Fibroblast of skin of back (primary cell): ENCODE results near the gene PPP2R2B.
"Not testable (repeated sequence)": the region's sequence is repeated elsewhere in the genome, so short reads cannot be mapped to it uniquely, and the experiment has no call there.

Experiments used
- DNase-seq: peaks from one replicate; pipeline ENCODE4 v3.0.0-alpha.2; 2013

Gene PPP2R2B

DNA sequence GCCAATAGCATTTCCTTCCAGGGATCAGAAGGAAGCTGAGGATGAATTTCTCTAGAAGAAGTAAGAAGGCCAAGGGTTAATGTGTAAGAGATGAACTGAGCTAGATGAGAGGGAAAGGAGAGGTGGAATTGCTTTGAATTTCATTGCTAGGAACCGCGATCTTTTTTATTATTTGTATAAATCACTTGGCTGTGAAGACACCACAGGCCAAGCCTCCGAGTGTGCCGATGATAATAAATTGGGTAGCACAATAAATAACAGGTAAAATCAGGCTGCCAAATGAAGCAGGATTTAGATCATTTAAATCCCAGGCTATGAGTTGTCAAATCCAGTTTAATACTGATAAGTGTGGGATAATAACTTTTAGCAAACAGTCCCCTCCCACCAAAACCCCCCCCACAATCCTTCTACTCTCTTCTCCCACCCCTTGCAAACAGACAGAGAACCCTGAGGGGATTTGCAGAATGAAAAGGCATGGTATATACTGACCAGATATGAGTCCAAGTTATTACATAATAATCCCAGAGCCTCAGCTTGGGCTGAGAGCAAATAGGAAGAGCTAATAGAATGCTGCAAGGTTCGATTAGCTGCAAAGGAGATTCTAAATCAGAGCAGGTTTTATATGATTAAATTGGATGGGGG, 143.5 kb downstream of the PPP2R2B start:
- no peak for DNase-seq

DNA sequence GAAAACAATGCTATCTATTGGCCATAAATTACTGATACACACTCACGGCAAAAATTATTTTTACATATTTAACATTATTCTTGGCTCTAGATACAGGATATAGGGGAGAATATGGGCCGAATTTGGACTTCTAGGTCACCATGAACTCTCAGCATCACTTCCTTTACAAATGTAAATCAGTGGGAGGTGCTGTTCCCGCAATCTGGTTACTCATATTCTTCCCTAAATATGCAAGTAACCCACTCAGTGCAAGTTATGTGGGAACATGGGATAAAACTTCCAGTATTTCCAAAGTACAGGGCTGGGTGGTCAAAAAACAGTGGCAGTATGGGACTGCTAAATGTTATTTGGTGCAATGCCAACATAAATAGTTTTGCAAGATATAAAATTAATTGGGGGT, 145.6 kb downstream of the PPP2R2B start:
- peak; percentile 1 for DNase-seq

DNA sequence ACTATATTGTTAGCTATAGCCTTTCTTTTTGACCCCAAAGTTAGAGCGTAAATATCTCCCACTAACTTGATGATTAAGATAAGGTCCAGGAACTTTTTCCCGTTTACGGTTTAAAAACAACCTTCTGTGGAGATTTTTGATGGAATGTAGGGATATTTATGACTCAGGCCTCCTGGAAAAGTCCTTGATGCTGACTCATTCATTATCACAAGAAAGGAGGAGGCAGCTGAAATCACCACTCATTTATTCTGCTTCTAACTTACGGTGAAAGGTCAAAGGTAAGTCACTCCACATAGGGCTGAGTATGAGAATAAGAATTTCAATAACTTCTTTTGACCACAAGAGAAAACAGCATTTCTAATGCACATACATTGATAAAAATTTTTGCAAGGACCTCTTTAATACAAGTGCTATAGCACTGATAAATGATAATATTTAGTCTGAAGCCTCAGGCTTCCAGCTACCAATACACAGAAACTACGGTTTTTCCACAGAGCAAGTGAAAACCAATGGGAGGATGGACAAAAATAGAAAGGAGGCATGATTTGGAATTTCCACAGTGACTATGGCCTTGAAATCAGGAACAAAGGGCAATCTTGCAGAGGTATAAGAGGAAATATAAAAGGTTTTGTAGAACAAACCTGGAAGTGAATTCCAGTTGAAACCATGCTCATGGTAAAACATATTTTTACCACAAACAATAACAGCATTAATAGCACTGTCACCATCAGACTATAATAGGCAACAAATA, 146.5 kb downstream of the PPP2R2B start:
- peak; percentile 84 for DNase-seq

DNA sequence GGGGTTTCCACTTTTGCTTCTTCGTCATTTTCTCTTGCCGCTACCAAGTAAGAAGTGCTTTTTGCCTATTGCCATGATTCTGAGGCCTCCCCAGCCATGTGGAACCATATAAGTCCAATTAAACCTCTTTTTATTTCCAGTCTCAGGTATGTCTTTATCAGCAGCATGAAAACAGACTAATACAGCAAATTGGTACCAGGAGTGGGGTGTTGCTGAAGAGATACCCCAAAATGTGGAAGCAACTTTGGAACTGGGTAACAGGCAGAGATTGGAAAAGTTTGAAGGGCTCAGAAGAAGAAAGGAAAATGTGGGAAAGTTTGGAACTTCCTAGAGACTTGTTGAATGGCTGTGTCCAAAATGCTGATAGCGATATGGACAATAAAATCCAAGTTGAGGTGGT, 149.8 kb downstream of the PPP2R2B start:
- DNase-seq: not testable (repeated sequence)

DNA sequence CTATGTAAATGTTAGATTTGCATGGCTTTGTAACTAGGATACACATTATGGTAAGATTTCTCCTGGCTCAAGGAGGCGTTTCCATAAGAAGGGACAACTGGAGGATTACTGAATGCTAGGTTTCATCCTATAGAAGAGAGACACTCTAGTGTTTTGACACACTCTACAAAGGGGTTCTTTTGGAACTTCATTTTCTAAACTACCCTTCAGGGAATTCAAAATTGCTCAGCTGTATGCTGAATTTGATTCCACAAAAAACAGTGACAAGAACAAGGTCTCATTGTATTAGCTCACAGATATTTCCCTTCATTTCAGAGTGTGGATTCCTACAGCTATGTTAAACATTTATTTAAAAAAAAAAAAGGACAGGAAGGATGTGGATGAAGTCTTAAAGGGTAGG, 151.7 kb downstream of the PPP2R2B start:
- DNase-seq: no peak

DNA sequence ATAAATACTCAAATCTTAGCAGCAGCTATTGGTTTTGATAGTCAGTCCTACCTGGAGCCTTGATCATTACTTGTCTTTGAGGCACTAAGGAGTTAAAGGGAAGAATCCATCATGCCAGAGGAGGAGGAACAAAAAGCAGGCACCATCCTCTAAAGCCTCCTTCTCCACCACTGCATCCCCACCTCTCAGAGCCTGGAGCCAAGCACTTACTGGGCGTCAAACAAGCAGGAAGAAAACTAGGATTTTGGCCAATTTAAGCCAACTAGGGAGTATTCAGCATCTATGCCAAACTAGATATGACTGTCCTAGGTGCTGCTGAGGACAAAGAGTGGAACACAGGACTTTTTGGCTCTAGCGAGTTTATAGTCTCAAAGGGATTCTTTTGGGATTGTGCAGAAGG, 152.5 kb downstream of the PPP2R2B start:
- DNase-seq: no peak

DNA sequence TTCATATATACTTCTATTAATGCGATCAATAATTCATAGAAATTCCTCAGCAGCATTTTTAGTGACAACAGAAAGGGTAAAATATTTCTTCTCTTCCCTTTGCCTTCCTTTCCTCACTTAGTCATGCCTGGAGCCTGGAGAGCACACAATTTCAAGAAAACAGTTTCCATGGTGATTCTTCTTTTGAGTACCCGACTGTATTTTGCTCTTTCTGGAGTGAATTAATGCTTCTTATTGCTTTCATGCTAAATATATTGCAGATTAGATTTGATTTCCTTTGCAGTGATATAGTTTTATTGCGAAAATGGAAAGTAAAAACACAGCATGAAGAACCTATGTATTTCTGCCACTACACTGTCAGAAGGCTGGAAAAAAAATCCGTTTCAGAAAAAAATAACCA, 153.5 kb downstream of the PPP2R2B start:
- DNase-seq: no peak

DNA sequence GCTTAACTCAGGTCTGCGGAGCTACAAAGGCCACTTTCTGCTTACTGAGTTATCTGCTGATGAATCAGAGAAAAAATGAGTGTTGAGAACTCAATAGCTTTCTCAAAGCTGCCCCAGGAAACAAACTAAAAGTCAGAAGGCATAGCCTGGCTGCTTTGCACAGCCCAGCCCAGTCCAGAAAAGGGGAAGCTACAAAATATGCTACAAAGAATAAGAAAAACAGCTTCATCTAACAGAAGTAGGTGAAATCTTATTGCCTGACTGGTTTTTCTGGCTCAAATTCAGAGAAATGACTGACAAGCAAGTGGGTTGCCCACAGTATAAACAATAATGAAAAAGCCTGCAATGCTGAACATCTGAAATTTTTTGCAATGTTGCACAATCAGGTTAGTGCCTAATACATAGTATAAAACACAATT, 156.2 kb downstream of the PPP2R2B start:
- DNase-seq: no peak

DNA sequence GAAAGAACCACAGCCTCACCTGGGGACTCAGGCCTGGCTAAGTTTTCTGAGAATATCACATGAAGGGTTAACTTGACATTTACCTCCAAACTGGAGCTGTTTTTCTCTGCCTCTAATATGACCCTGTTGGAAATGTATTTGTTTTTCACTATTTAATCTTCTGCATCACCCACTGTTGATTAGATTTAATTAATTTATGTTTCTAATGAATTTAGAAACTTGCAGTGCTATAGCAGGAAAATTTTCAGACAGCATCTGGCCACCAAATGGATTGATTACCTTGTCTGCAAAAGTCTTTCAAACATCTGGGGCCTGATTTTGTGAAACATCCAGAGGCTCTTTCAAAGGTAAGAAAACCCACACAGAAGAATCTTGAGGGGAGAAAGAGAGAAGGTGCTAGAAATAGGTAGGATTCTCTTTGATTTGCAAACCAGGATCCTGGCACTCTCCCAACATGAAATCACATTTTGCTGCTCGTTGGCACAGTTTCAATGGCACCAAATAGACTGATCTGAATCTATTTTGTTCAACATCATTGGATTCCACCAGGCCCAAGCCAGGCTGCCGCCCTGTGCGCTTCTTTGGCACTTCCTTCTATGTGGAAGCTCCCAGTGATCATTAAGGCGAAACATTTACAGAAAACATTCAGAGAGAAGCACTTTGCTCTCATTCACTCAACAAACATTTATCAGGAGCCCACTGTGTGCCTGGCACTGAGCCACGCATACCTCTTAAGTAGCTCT, 157.3 kb downstream of the PPP2R2B start:
- no peak for DNase-seq

DNA sequence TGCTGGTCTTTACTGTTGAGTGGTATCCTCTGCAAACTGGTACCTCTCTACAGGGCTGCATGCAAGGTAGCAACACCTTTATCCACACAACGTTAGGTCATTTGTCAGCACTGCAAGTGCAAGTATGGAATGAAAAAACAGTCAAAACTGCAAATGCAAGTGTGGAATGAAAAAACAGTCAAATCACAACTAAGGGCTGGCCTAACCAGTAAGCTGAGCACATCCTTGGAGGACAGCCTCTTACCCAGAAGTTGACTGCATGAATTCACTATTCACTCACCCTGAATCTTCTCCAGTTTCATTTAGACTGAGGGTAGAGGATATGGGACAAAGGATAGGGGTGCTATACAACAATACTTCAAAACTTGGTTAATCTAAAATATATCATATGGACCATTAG, 158.4 kb downstream of the PPP2R2B start:
- no peak for DNase-seq

DNA sequence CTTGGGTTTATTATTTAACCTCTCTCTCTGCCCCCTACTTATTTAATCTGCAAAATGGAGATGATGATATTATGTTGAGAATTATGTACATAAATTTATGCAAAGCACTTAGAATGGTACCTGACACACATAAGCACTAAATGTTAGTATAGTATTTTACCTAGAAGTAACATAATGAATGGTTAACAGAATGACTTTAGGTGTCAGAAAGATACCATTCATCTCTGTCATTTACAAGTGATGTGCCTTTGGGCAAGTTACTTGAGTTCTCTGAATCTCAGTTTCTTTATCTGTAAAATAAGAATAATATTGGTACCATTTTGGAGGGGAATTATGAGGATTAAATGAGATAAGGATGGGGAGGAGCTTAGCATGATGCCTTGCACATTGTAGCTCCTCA, 159.4 kb downstream of the PPP2R2B start:
- no peak for DNase-seq

DNA sequence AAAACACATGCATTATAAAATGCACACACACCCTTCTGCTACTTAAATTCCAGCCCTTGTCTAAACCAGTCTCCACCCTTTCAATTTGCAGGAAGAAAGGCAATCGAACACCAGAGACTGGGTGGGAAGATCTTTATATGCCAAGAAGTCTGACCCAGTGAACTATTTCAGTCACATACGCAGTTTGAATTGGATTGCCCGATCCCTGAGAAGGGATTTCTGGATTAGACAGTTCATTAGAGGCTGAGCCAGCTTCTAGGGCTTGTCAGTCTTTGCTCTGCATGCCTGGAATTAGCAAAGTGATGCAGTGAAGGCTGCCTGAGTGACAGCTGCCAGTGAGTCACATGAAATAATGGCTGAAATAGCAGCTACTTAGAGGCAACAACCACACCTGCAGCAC, 159.9 kb downstream of the PPP2R2B start:
- DNase-seq: no peak

DNA sequence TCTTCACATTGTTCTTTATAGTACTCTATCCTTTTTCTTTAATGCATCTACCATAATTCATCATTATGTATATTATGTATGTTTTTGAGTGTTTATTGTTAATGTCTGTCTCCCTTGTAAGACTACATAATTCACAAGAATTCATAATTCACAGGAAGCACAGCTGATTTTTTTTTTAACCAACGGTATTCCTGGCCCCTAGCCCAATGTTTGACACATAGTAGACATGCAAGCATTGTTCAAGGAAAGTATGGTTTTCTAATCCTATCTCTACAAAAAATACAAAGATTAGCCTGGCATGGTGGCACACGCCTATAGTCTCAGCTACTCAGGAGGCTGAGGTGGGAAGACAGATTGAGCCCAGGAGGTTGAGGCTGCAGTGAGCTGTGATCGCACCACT, 160.6 kb downstream of the PPP2R2B start:
- DNase-seq: no peak

DNA sequence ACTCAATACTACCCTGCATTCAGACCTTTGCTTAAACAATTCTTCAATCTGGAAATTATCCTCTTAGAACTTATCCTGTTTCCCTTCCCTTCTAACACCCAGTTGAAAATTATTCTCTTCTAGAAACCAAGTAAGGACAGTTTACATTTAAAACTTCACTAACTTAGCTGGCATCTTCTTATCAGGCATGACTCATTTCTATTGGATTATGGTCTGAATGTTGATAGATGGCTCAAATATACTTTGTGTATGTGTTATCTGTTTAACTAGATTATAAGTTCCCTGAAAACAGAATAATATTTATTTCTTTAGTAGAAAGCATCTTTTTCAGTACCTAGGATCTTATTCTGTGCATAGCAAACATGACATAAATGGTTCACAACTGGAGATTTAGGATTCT, 161.9 kb downstream of the PPP2R2B start:
- DNase-seq: no peak

DNA sequence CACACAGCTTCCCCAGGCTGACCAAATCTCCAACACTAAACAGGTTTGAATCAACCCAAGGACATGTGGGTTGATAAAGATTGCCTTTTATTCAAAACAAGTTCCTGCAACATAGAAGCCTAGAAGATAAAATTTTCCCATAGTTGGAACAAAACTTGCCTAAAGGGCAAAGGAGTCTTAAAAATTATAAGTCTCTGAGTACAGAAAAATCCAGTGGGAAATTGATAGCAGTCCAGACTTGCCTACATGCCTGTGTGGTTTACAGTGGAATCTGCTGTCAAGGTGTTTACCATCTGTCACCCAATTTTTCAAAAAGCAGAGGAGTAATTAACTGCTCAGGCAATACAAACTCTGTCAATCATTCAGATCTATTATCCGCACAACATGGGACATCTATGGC, 168.2 kb downstream of the PPP2R2B start:
- no peak for DNase-seq

DNA sequence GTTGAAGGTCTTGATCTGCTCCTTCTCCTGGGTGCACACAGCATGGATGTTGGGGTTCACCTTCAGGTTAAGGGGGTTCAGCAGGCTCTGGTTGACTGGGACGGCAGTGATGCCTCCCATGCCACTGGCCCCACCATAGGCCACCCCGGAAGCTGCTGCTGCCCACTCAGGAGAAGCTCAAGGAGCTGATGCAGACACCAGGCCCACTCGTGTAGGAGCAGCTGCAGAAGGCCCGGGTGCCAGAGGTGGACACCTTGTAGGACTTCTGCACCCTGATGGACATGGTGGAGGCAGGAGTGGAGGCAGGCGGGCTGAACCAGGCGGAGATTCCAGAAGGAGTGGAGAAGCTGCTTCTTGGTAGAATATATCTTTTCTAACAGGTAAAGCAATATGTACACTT, 171.2 kb downstream of the PPP2R2B start:
- DNase-seq: no peak

DNA sequence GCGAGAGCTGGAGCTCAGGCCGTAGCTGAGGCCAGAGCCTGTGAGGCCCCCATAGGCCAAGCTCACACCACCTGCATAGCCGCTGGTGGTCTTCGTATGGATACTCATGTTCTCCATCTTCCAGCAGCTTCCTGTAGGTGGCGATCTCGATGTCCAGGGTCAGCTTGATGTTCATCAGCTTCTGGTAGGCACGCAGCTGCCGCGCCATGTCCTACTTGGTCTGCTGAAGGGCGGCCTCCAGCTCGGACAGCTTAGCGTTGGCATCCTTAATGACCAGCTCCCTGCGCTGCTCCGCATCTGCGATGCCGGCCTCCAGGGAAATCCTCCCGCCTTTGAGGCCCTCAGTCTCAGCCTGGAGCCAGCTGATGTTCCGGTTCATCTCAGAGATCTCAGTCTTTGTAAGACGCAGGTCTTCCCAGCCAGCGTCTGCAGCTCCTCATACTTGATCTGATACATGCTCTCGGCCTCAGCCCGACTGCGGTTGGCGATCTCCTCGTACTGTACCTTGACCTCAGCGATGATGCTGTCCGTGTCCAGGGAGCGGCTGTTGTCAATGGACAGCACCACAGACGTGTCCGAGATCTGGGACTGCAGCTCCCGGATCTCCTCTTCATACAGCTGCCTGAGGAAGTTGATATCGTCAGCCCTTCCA, 172.1 kb downstream of the PPP2R2B start:
- no peak for DNase-seq

DNA sequence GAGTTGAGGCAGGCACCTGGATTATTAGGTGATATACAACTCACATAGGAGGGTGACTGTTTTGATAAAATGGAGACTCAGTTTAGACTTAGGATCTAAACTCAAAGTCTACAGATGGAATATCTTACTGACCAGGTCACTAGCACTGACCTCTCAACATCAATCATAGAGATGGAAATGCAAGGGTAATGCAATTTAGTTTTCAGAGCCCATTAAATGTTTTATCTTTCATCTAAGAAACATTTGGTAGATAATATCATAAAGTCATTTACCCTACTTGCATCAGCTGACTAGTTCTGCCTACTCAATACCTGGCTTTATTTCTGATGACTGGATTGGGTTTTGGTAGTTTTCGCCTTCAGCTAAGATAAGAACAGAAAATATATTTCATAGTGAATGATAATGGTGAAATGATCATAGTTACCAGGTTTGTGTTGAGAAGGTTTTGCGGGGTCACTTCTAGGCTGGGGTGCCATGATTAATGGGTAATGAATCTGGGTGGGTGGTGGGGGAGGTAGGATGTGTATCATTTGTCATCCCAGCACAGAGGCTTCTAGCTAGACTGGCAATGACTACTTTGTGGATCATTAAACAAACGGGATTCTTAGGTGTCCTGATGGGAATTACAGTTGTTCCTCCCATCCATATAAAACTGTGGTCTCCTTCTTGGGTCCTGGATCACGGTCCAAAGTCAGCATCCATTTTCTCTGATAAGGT, 173.4 kb downstream of the PPP2R2B start:
- no peak for DNase-seq

DNA sequence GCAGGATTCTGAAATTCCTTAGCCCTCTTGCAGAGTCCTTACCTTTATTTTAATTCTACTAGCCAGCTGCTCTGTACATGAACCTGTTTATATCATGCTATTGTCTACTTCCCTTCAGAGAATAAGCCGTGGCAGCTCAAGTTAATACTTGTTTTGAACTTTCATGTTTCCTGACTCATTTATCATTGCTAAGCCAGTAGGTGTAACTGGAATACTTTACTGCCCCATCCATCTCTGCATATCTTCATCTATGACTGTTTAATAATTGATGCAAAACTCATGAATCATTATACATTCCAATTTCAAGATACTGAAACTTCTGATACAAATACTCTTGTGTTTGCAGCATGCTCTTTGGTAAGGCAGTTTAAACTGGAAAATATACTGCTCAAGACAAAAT, 174.7 kb downstream of the PPP2R2B start:
- no peak for DNase-seq

DNA sequence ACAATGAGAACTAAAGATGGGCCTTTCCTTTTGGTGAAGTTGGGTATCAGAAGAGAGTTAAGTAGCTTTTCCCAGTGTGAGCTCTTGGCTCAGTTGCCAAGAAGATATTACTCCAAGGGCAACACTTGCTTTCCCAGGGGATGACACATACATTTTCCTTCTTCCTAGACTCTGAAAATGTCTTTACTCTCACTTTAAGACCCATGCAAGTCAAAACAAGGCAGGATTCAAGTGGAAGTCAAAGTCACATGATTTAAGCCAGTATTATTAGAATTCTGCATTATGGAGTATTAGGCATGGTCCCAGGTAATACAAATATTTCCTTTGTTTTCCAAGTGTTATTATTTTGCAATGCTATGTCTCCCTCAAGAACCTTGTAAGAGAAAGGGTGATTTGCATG, 175.1 kb downstream of the PPP2R2B start:
- DNase-seq: no peak

DNA sequence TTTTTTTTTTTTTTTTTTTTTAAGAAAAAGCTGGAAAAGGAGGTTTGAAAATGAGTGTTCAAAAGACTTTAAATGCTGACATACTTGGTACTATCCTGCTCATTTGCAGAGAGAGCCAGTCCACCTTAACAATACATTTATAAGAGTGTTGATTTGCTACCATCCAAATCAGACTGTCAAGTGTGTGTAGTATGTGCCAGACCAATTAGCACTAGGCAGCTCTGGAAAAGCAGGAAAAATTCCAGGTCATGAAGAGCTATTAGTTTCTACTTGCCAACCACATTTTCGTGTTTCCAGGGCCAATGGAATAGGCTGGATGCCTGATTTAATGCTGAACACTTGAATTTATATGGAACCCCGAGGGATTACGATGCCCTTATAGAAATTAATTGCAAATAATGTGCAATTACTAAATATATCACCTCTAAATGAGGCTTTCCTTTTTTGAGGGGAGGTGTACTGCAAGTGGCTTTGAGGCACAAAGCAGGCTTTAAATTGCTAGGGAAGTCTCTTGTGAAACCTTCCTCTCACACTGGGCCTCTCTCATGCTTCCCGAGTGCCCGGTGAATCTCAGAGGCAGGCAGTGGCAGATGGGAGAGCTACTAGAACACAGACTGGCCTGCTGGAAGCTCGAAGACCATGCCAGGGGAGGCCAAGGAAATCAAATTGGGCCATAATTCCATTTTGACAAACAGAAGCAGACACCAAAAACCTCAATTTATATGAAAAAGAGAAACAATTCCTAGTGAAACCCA, 178.7 kb downstream of the PPP2R2B start:
- no peak for DNase-seq

DNA sequence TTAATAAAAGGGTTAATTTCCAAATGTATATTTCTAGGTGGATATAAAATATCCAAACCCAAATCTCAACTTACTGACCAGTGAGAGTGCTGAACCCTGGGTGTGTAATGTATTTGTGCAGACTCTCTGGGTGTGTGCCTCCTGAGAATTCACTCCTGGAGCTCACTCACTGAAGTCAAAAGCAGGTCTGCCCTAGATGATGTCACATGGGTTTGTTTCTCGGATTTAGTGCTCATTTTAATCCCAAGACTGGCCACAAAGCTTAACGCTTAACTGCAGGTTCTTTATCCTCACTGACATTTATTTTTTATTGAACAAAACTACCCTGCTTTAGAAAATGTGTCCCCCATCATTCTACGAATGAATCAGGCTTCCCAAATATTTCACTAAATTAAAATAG, 179.4 kb downstream of the PPP2R2B start:
- DNase-seq: no peak
